ENCODE data around the gene APOL2.
"Not testable (repeated sequence)": the region's sequence is repeated elsewhere in the genome, so short reads cannot be mapped to it uniquely, and the experiment has no call there.

- not testable (repeated sequence) for TF ChIP-seq CTCF (IDR thresholded peaks at IDR 0.05; ENCODE audit: low read length); EZH2 (IDR thresholded peaks at IDR 0.05; ENCODE audit: borderline replicate concordance, low read length)
Measured at GRCh38 chr22:36205573-36205972, 33.8 kb downstream of the APOL2 start.
